Tibial nerve (tissue), 4 donors: ENCODE measurements around the gene TMEM183A. TPM values are rescaled to one million over a fixed set of nuclear protein-coding genes. Genes with fewer than 3 reads are reported as not detected.
"Not testable (repeated sequence)": the region's sequence is repeated elsewhere in the genome, so short reads cannot be mapped to it uniquely, and the experiment has no call there.

Source experiments
- DNase-seq, 2 donors: peaks; one replicate each; pipeline ENCODE4 v3.0.0-alpha.2; 2019; ENCODE audit warnings: low spot score in 2 of 2
- H3K27ac ChIP-seq, 4 donors: fragments of 200-600 bp; sonication (generic) in 3 of 4; one replicate each; pipeline ENCODE4 v1.5.1; 2017 to 2019; ENCODE audit warnings: mild to moderate bottlenecking in 1 of 4
- H3K27me3 ChIP-seq, 2 donors: fragments of 200-600 bp; sonication (generic) in 1 of 2; one replicate each; pipeline versions ENCODE4 v1.5.1 to v1.6.0; 2017 to 2019
- H3K36me3 ChIP-seq, 3 donors: fragments of 200-600 bp; sonication (generic); one replicate each; pipeline ENCODE4 v1.5.1; 2018 to 2019
- H3K4me1 ChIP-seq, 4 donors: fragments of 200-600 bp; sonication (generic) in 3 of 4; one replicate each; pipeline ENCODE4 v1.5.1; 2017 to 2019
- H3K4me3 ChIP-seq, 4 donors: fragments of 200-600 bp; sonication (generic) in 3 of 4; one replicate each; pipeline ENCODE4 v1.5.1; 2017 to 2019; ENCODE audit warnings: mild to moderate bottlenecking in 1 of 4, moderate library complexity in 1 of 4
- H3K9me3 ChIP-seq, 4 donors: fragments of 200-600 bp; sonication (generic) in 3 of 4; one replicate each; pipeline ENCODE4 v1.5.1; 2017 to 2019
- EP300 ChIP-seq, 2 donors: sonication (generic); formaldehyde crosslinking; IDR thresholded peaks; one replicate each; pipeline ENCODE4 v1.6.1; 2017; ENCODE audit warnings: antibody characterized with exemption in 2 of 2, mild to moderate bottlenecking in 1 of 2
- POLR2A ChIP-seq, 2 donors: fragments of 450-650 bp; IDR thresholded peaks; one replicate each; pipeline ENCODE4 v1.6.1; 2017; ENCODE audit warnings: antibody characterized with exemption in 2 of 2, mild to moderate bottlenecking in 2 of 2, moderate library complexity in 2 of 2
- WGBS, 2 donors: methylation state at CpG; one replicate each; pipeline ENCODE4 v1.1.5; 2018; 5-methylcytosine and 5-hydroxymethylcytosine counted together
- total RNA-seq, 4 donors: library from RNA; depleted of rRNA; stranded (reverse); fragments of >200 nt; gene quantifications; one replicate each; pipeline ENCODE4 v1.1.0, GENCODE V29; 2016
- TF ChIP-seq, protein P1 (sequence below), 5 experiments: fragments of 200-600 bp in 3 of 5; fragments of 450-650 bp in 2 of 5; sonication (generic) in 3 of 5; IDR thresholded peaks; one replicate each; pipeline ENCODE4 v1.5.1; 2016 to 2019; ENCODE audit warnings: antibody characterized with exemption in 5 of 5, mild to moderate bottlenecking in 3 of 5, moderate library complexity in 2 of 5

The TMEM183A gene
- total RNA-seq, 4 donors from 2014 or later, result 64.3 to 80.6 (median 74.7) TPM

DNA sequence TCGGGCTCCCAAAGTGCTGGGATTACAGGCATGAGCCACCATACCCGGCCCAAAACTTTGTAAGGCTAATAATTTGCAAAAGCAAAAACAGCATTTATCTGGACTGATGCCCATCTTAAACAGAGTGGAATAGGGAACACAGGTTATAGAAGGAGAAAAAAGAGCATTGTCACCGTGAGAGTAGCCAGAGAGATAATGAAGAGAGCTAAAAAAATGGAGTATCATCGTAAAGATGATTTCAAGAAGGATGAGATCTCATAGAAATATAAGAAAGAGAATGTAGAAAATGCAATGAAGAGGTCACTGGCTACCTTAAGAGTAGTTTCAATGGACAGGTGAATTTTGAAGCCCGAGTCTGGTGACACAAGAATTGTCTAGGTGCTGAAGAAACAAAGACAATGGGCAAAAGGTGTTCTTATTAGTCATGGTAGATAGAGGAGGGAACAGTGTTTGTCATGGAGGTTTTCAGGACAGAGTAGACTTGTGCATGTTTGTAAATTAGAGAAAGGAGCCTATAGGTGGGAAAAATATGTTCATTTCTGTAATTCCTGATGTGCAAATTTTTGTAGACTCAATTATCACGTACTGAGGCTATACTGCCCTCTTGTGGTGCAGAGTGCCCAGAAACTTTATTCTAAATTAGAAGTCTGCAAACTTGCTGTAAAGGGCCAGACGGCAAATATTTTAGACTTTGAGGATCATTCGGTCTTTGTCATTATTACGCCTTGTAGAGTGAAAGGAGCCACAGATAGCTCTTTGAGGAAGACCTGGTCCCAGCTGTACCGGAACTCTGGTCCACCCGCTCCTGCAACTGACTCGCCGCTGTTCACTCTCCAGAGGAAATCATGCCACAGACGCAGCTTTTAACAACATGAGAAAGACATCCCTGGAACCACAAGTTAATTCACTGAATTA is 8.1 kb upstream of the TMEM183A start:
- Histone ChIP-seq H3K36me3 (no peaks in the 10 kb centered on the region), H3K27me3 (peaks cover 0 to 32% of the 10 kb centered on the region in 2 donors), H3K27ac (no peak overlapping the region), H3K4me3 (no peak overlapping the region), H3K9me3 (no peaks in the 10 kb centered on the region), H3K4me1 (peaks cover 0 to 4% (median 0%) of the 10 kb centered on the region in 4 donors)
- peak; percentile 28 to 90 for DNase-seq
- WGBS, 2 donors, result 45 to 46% methylated on average over 14 of the region's 14 CpGs
- no peak for TF ChIP-seq EP300 (IDR thresholded peaks at IDR 0.05)
- TF ChIP-seq, protein P1, sequence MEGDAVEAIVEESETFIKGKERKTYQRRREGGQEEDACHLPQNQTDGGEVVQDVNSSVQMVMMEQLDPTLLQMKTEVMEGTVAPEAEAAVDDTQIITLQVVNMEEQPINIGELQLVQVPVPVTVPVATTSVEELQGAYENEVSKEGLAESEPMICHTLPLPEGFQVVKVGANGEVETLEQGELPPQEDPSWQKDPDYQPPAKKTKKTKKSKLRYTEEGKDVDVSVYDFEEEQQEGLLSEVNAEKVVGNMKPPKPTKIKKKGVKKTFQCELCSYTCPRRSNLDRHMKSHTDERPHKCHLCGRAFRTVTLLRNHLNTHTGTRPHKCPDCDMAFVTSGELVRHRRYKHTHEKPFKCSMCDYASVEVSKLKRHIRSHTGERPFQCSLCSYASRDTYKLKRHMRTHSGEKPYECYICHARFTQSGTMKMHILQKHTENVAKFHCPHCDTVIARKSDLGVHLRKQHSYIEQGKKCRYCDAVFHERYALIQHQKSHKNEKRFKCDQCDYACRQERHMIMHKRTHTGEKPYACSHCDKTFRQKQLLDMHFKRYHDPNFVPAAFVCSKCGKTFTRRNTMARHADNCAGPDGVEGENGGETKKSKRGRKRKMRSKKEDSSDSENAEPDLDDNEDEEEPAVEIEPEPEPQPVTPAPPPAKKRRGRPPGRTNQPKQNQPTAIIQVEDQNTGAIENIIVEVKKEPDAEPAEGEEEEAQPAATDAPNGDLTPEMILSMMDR (IDR thresholded peaks at IDR 0.05), result peak; percentile 69 to 84 (median 76)
- TF ChIP-seq POLR2A (IDR thresholded peaks at IDR 0.05), result no peak

DNA sequence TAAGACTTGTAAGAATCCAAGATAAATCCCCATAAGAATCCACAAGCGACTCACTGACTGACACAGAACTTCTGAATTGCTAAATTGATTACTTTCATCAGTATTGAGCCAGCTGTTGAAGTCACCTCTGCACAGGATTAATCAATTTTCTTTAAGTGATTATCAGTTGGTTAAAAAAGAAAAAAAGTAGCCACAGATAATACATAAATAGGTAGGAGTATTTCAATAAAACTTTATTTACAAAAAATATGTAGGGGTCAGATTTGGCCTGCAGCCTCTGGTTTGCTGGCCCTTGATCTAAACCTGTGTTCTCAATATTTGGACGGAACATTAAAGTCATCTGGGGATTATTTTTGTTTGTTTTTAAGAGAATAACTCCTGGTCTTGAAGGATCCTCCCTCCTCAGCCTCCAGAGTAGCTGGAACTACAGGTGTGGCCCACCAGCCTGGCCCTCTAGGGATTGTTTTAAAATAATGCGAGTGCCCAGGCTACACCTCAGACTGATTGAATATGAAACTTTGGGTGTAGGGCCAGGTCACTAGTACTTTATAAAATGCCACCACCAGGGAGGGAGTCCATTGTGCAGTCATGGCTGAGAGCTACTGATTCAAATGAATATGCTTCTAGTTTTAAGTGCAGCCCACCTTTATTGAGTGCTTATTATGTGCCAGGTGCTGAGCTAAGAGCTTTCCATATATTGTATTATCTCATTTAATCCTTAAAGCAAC is 6.8 kb upstream of the TMEM183A start:
- no peak for DNase-seq
- Histone ChIP-seq H3K27ac (no peak overlapping the region), H3K9me3 (no peaks in the 10 kb centered on the region), H3K4me1 (peaks cover 0 to 4% (median 0%) of the 10 kb centered on the region in 4 donors), H3K4me3 (no peak overlapping the region), H3K36me3 (no peaks in the 10 kb centered on the region), H3K27me3 (peaks cover 0 to 20% of the 10 kb centered on the region in 2 donors)
- WGBS, 2 donors, result 84 to 90% methylated on average over 3 of the region's 3 CpGs
- no peak for TF ChIP-seq EP300 (IDR thresholded peaks at IDR 0.05)
- TF ChIP-seq, protein P1 (IDR thresholded peaks at IDR 0.05), result no peak
- TF ChIP-seq POLR2A (IDR thresholded peaks at IDR 0.05), result no peak

GRCh38 chr1:203001986-203002385 is 5.2 kb upstream of the TMEM183A start:
- H3K9me3 ChIP-seq, result no peaks in the 10 kb centered on the region
- H3K4me3 ChIP-seq, result no peak overlapping the region
- no peaks in the 10 kb centered on the region for H3K36me3 ChIP-seq
- WGBS, 2 donors, result 76 to 80% methylated on average over 9 of the region's 9 CpGs
- H3K4me1 ChIP-seq, result peaks cover 0 to 13% (median 2%) of the 10 kb centered on the region in 4 donors
- H3K27me3 ChIP-seq, result peaks cover 0 to 10% of the 10 kb centered on the region in 2 donors
- no peak overlapping the region for H3K27ac ChIP-seq
- no peak for DNase-seq
- TF ChIP-seq POLR2A (IDR thresholded peaks at IDR 0.05), result no peak
- TF ChIP-seq, protein P1 (IDR thresholded peaks at IDR 0.05), result no peak
- no peak for TF ChIP-seq EP300 (IDR thresholded peaks at IDR 0.05)

- no peak overlapping the region for H3K27ac ChIP-seq
- H3K36me3 ChIP-seq, result no peaks in the 10 kb centered on the region
- peaks cover 0 to 8% of the 10 kb centered on the region in 2 donors for H3K27me3 ChIP-seq
- H3K9me3 ChIP-seq, result no peaks in the 10 kb centered on the region
- WGBS, 2 donors, result 74 to 94% methylated on average over 1 of the region's 1 CpG
- no peak for TF ChIP-seq POLR2A (IDR thresholded peaks at IDR 0.05)
- TF ChIP-seq EP300 (IDR thresholded peaks at IDR 0.05), result no peak
- TF ChIP-seq, protein P1 (IDR thresholded peaks at IDR 0.05), result no peak
- H3K4me1 ChIP-seq, result peaks cover 0 to 14% (median 3%) of the 10 kb centered on the region in 4 donors
- no peak for DNase-seq
- H3K4me3 ChIP-seq, result no peak overlapping the region
Measured at GRCh38 chr1:203002951-203003350, 4.2 kb upstream of the TMEM183A start.

GRCh38 chr1:203005395-203006142 is 1.6 kb upstream of the TMEM183A start:
- H3K9me3 ChIP-seq, DNase-seq, H3K4me3 ChIP-seq, H3K27me3 ChIP-seq: not testable (repeated sequence)
- peaks cover 0 to 20% (median 0%) of the 10 kb centered on the region in 3 donors for H3K36me3 ChIP-seq
- peak overlapping the region in 1 of 4 donors; percentile 93 for H3K27ac ChIP-seq
- 74 to 75% methylated on average over 17 of the region's 17 CpGs for WGBS, 2 donors
- H3K4me1 ChIP-seq, result peaks cover 0 to 26% (median 12%) of the 10 kb centered on the region in 4 donors
